Erythroblast (primary cell): ENCODE data around the gene RPS6KA2.

Experiments
- GATA1 ChIP-seq: IDR thresholded peaks from 2 replicates; pipeline ENCODE4 v1.6.1; 2011; ENCODE audit warnings: low read depth, mild to moderate bottlenecking, control low read depth, low read length, moderate library complexity
- POLR2A ChIP-seq: IDR thresholded peaks from 2 replicates; pipeline ENCODE4 v1.6.1; 2011; ENCODE audit warnings: mild to moderate bottlenecking, low read length

DNA sequence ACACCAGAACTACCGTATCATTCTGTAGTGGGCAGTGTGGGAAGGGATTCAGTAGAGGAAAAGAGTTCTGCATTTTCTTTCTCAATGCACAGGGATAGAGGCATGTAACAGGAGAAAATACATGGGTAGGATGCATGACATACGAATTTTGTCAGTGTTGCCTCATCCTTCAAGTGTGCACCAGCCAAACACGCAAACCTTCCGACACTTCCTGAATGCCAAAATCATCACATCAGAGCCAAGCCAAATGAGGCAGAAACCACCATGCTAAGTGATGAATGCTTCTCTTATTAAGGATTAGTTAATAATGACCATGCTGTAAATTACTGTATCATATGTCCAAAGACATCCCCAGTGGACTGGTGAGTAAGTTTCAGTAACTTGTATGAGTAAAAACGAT lies 67.8 kb downstream of the RPS6KA2 start:
- no peak for TF ChIP-seq POLR2A
- no peak for TF ChIP-seq GATA1
